GM18498 (cell line): ENCODE results near the gene PTPRT.

Source experiments
- ATAC-seq: cut with Tn5 transposase; IDR thresholded peaks from one replicate; pipeline ENCODE4 v1.9.1; 2021; ENCODE audit warnings: mild to moderate bottlenecking, moderate library complexity; ENCODE audit not compliant: unreplicated experiment

The PTPRT gene

GRCh38 chr20:43028470-43028869 lies 161.2 kb downstream of the PTPRT start:
- ATAC-seq: no peak

GRCh38 chr20:43023836-43024235 lies 165.9 kb downstream of the PTPRT start:
- no peak for ATAC-seq

GRCh38 chr20:43022568-43022967 lies 167.1 kb downstream of the PTPRT start:
- ATAC-seq: no peak

- no peak for ATAC-seq
These were observed 167.6 kb downstream of the PTPRT start for GRCh38 chr20:43022081-43022480.

GRCh38 chr20:43017241-43018030 lies 172.3 kb downstream of the PTPRT start:
- ATAC-seq: no peak

- ATAC-seq: no peak
These were observed 173.4 kb downstream of the PTPRT start for GRCh38 chr20:43016257-43016656.

- ATAC-seq: no peak
These were observed 174.1 kb downstream of the PTPRT start for GRCh38 chr20:43015566-43015965.

- no peak for ATAC-seq
These were observed 175.5 kb downstream of the PTPRT start for GRCh38 chr20:43014206-43014605.

GRCh38 chr20:43011491-43011890 lies 178.2 kb downstream of the PTPRT start:
- no peak for ATAC-seq

- no peak for ATAC-seq
These were observed 180.2 kb downstream of the PTPRT start for GRCh38 chr20:43009532-43009931.

- ATAC-seq: no peak
These were observed 182.2 kb downstream of the PTPRT start for GRCh38 chr20:43007525-43007924.

- no peak for ATAC-seq
These were observed 182.9 kb downstream of the PTPRT start for GRCh38 chr20:43006651-43007375.

GRCh38 chr20:43003318-43003944 lies 186.3 kb downstream of the PTPRT start:
- ATAC-seq: no peak

- no peak for ATAC-seq
These were observed 193.6 kb downstream of the PTPRT start for GRCh38 chr20:42996141-42996540.

GRCh38 chr20:42988319-42988718 lies 201.4 kb downstream of the PTPRT start:
- ATAC-seq: no peak

GRCh38 chr20:42987376-42988114 lies 202.2 kb downstream of the PTPRT start:
- no peak for ATAC-seq

- ATAC-seq: no peak
These were observed 203.4 kb downstream of the PTPRT start for GRCh38 chr20:42986143-42986773.

GRCh38 chr20:42985628-42986027 lies 204.1 kb downstream of the PTPRT start:
- no peak for ATAC-seq

- no peak for ATAC-seq
These were observed 207.5 kb downstream of the PTPRT start for GRCh38 chr20:42982218-42982617.

- ATAC-seq: no peak
These were observed 208.5 kb downstream of the PTPRT start for GRCh38 chr20:42981253-42981652.

GRCh38 chr20:42979720-42980119 lies 210.0 kb downstream of the PTPRT start:
- no peak for ATAC-seq
